NCI-H1105 (cell line): Measurements from ENCODE around the gene DAGLB.
"Not testable (repeated sequence)": the region's sequence is repeated elsewhere in the genome, so short reads cannot be mapped to it uniquely, and the experiment has no call there.

Source experiments
- DNase-seq: peaks from one replicate; lab custom pipeline; 2025; lab: John Stamatoyannopoulos, UW

The DAGLB gene

GRCh38 chr7:6447581-6448199 lies at the start of gene DAGLB:
TSS of gene DAGLB (minus strand) at chr7:6447954. CDS start at chr7:6447842, 112 bp downstream.
- DNase-seq = peak; percentile 92

GRCh38 chr7:6497637-6497905 lies 49.8 kb upstream of the DAGLB start:
- DNase-seq = no peak

GRCh38 chr7:6496842-6497636 lies 49.3 kb upstream of the DAGLB start:
- no peak for DNase-seq

GRCh38 chr7:6495597-6496262 lies 48.0 kb upstream of the DAGLB start:
- DNase-seq = no peak

GRCh38 chr7:6494365-6494764 lies 46.6 kb upstream of the DAGLB start:
- no peak for DNase-seq

- DNase-seq = no peak
These were observed 43.4 kb upstream of the DAGLB start for GRCh38 chr7:6491194-6491593.

GRCh38 chr7:6489612-6490011 lies 41.9 kb upstream of the DAGLB start:
- no peak for DNase-seq

- no peak for DNase-seq
These were observed 39.4 kb upstream of the DAGLB start for GRCh38 chr7:6487184-6487545.

- DNase-seq = no peak
These were observed 38.9 kb upstream of the DAGLB start for GRCh38 chr7:6486438-6487183.

- no peak for DNase-seq
These were observed 35.0 kb upstream of the DAGLB start for GRCh38 chr7:6482743-6483119.

- DNase-seq = no peak
These were observed 34.6 kb upstream of the DAGLB start for GRCh38 chr7:6482307-6482706.

GRCh38 chr7:6481445-6481844 lies 33.7 kb upstream of the DAGLB start:
- DNase-seq = no peak

GRCh38 chr7:6480323-6480660 lies 32.5 kb upstream of the DAGLB start:
- DNase-seq = no peak

- DNase-seq = no peak
These were observed 31.3 kb upstream of the DAGLB start for GRCh38 chr7:6479067-6479466.

GRCh38 chr7:6478186-6478585 lies 30.4 kb upstream of the DAGLB start:
- no peak for DNase-seq

GRCh38 chr7:6477318-6477660 lies 29.5 kb upstream of the DAGLB start:
- DNase-seq = no peak

- no peak for DNase-seq
These were observed 29.0 kb upstream of the DAGLB start for GRCh38 chr7:6476596-6477317.

- DNase-seq = no peak
These were observed 27.9 kb upstream of the DAGLB start for GRCh38 chr7:6475433-6476186.

GRCh38 chr7:6465862-6466261 lies 18.1 kb upstream of the DAGLB start:
- DNase-seq = no peak

GRCh38 chr7:6463609-6464008 lies 15.9 kb upstream of the DAGLB start:
- not testable (repeated sequence) for DNase-seq

GRCh38 chr7:6461946-6462550 lies 14.3 kb upstream of the DAGLB start:
- no peak for DNase-seq
